B cell (primary cell): ENCODE measurements around the gene SNX20.

ENCODE experiments used
- EZH2 ChIP-seq: IDR thresholded peaks from 2 replicates; pipeline ENCODE4 v1.6.1; 2012; ENCODE audit warnings: borderline replicate concordance, low read depth, mild to moderate bottlenecking, moderate library complexity, low read length; ENCODE audit not compliant: insufficient read depth, poor library complexity, severe bottlenecking
- TF ChIP-seq, protein P1 (sequence below): fragments of 200-600 bp; IDR thresholded peaks from one replicate; pipeline ENCODE4 v1.8.0; 2022; ENCODE audit warnings: antibody characterized with exemption, mild to moderate bottlenecking

DNA sequence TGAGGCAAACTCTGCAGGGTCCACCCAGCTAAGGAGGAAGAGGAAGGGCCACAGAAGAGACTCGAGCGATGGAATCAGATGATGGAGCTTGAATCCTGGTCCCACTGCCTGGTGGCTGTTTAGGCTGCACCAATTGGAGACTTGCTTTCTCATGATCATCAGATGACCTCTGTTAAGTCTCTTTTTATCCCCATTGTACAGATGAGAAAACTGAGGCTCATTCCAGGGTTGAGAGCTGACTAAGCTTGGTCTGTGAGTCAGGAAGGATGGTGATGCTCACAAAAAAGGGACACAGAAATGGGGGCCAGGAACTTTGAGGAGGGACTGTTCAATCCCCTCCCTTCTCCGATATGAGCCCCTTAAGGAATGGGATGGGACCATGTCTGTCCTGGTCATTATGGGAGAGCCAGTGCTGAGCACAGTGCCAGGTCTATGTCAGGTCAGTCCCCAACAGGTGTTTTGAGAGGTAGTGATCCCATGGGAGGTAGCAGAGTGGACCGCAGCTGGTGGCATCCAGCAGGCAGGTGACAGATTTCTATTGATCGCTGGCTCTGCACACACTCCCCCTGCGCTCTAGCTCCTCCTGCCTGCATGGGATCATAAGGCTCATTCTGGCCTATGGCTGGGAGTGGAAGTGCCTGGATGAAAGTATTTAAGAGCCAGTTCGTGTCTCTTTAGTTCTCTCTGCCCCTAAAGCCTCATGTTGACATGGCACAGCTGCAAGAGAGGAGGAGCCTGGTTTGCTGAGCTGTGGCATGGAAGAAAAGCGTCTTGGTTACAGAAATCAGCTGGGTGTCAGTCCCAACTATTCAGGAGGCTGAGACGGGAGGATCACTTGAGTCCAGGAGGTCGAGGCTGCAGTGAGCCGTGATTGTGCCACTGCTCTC lies 27.2 kb downstream of the SNX20 start:
- TF ChIP-seq, protein P1, sequence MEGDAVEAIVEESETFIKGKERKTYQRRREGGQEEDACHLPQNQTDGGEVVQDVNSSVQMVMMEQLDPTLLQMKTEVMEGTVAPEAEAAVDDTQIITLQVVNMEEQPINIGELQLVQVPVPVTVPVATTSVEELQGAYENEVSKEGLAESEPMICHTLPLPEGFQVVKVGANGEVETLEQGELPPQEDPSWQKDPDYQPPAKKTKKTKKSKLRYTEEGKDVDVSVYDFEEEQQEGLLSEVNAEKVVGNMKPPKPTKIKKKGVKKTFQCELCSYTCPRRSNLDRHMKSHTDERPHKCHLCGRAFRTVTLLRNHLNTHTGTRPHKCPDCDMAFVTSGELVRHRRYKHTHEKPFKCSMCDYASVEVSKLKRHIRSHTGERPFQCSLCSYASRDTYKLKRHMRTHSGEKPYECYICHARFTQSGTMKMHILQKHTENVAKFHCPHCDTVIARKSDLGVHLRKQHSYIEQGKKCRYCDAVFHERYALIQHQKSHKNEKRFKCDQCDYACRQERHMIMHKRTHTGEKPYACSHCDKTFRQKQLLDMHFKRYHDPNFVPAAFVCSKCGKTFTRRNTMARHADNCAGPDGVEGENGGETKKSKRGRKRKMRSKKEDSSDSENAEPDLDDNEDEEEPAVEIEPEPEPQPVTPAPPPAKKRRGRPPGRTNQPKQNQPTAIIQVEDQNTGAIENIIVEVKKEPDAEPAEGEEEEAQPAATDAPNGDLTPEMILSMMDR, result no peak
- TF ChIP-seq EZH2, result no peak
